ENCODE data around the gene MEF2B.

- TF ChIP-seq CTCF (IDR thresholded peaks at IDR 0.05 in 2 of 3, conservative IDR thresholded peaks at IDR 0.05 in 1 of 3; ENCODE audit: control insufficient read depth in 2 of 3, extremely low read depth in 1 of 3, insufficient read depth in 1 of 3, low read depth in 3 of 3, low read length in 3 of 3) = no peak
- TF ChIP-seq JUND (IDR thresholded peaks at IDR 0.05; ENCODE audit: low read depth, low read length) = no peak
- no peak for TF ChIP-seq POLR2AphosphoS5 (IDR thresholded peaks at IDR 0.05; ENCODE audit: low read length)
These were observed 68.5 kb downstream of the MEF2B start for GRCh38 chr19:19101540-19101939.
